Keratinocyte (primary cell): ENCODE results near the gene DGKZ.

Experiments used
- EZH2 ChIP-seq: IDR thresholded peaks from one replicate; pipeline ENCODE4 v1.6.1; 2012; ENCODE audit warnings: inconsistent platforms, mild to moderate bottlenecking, low read length, moderate library complexity
- TF ChIP-seq, protein P1 (sequence below), 3 experiments: IDR thresholded peaks in 1 of 3; conservative IDR thresholded peaks in 1 of 3; optimal IDR thresholded peaks in 1 of 3; 2 replicates in 2 of 3; 3 replicates in 1 of 3; pipeline versions ENCODE3 to v1.5.1; 2011; ENCODE audit warnings: low read length in 3 of 3, mild to moderate bottlenecking in 3 of 3, moderate library complexity in 2 of 3, control low read depth in 1 of 3, inconsistent platforms in 1 of 3; ENCODE audit not compliant: insufficient read depth in 2 of 3; ENCODE audit errors: extremely low read depth in 1 of 3

DNA sequence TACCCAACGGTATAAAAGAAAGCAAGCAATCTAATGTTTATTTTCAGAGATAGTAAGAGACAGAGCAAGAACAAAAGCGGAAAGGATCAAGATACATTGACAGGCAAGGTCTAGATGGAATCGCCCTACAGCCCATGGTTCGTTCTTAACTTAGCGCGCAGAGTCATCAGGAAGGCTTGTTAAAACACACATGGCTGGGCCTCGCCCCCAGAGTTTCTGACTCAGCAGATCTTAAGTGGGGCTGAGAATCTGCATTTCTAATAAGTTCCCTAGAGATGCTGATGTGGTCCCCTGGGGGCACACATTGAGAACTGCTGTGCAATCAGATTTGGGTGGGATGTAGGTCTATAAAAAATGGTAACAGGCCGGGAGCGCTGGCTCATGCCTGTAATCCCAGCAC lies 80.1 kb downstream of the DGKZ start:
- TF ChIP-seq, protein P1, sequence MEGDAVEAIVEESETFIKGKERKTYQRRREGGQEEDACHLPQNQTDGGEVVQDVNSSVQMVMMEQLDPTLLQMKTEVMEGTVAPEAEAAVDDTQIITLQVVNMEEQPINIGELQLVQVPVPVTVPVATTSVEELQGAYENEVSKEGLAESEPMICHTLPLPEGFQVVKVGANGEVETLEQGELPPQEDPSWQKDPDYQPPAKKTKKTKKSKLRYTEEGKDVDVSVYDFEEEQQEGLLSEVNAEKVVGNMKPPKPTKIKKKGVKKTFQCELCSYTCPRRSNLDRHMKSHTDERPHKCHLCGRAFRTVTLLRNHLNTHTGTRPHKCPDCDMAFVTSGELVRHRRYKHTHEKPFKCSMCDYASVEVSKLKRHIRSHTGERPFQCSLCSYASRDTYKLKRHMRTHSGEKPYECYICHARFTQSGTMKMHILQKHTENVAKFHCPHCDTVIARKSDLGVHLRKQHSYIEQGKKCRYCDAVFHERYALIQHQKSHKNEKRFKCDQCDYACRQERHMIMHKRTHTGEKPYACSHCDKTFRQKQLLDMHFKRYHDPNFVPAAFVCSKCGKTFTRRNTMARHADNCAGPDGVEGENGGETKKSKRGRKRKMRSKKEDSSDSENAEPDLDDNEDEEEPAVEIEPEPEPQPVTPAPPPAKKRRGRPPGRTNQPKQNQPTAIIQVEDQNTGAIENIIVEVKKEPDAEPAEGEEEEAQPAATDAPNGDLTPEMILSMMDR (optimal IDR thresholded peaks at IDR 0.05 in 1 of 3, IDR thresholded peaks at IDR 0.05 in 1 of 3, conservative IDR thresholded peaks at IDR 0.05 in 1 of 3; ENCODE audit: extremely low read depth in 1 of 3, insufficient read depth in 2 of 3, low read length in 3 of 3), result no peak
- TF ChIP-seq EZH2, result no peak
